Activated B cell treated with CpG ODN at 0.5 μM for 24 hours (primary cell): ENCODE results near the gene PAXIP1. TPM values are rescaled to one million over a fixed set of nuclear protein-coding genes. Genes with fewer than 3 reads are reported as not detected.

Experiments
- ATAC-seq: fragments of 200-7000 bp; cut with Tn5 transposase; one replicate; pipeline ENCODE4 v1.10.0; 2021; ENCODE audit warnings: low read depth, mild to moderate bottlenecking, moderate library complexity
- CTCF ChIA-PET: fragments of 350-600 bp; sonication (Branson Sonifier 250); formaldehyde crosslinking; loops from one replicate; lab custom pipeline; 2021; ENCODE audit warnings: antibody characterized with exemption; lab: Charles Lee
- POLR2A ChIA-PET: fragments of 350-600 bp; sonication (Branson Sonifier 250); formaldehyde crosslinking; loops from one replicate; lab custom pipeline; 2021; ENCODE audit warnings: antibody characterized with exemption; lab: Charles Lee
- DNase-seq: peaks from one replicate; pipeline ENCODE4 v3.0.0; 2022
- H3K27ac Mint-ChIP-seq: one replicate; pipeline ENCODE4 v1.8.0; 2020; ENCODE audit warnings: mixed read lengths
- H3K27me3 Mint-ChIP-seq: one replicate; pipeline ENCODE4 v1.8.0; 2021; ENCODE audit warnings: mixed read lengths
- H3K36me3 Mint-ChIP-seq: one replicate; pipeline ENCODE4 v1.8.0; 2021; ENCODE audit warnings: low read depth, mixed read lengths
- H3K4me1 Mint-ChIP-seq: one replicate; pipeline ENCODE4 v1.8.0; 2021; ENCODE audit warnings: mixed read lengths
- H3K4me3 Mint-ChIP-seq: one replicate; pipeline ENCODE4 v1.8.0; 2020; ENCODE audit warnings: mild to moderate bottlenecking, mixed read lengths
- H3K9me3 Mint-ChIP-seq: one replicate; pipeline ENCODE4 v1.8.0; 2020; ENCODE audit warnings: mixed read lengths
- intact Hi-C: fragments of 100-400 bp; cut with micrococcal nuclease; formaldehyde crosslinking; loops from one replicate; pipeline ENCODE4 v1.15.1; 2024
- total RNA-seq: library from RNA; stranded (reverse); gene quantifications from 2 replicates; pipeline ENCODE4 v1.2.3, GENCODE V29; 2022
- TF ChIP-seq, protein P1 (sequence below): fragments of 200-600 bp; IDR thresholded peaks from one replicate; pipeline ENCODE4 v1.8.0; 2022; ENCODE audit warnings: antibody characterized with exemption, mild to moderate bottlenecking

PAXIP1 gene
- total RNA-seq, 1 donor from 2014 or later, result 15.2 TPM

- no peak for DNase-seq
- Mint-ChIP-seq H3K4me1 (no peaks in the 10 kb centered on the region), H3K36me3 (no peaks in the 10 kb centered on the region), H3K27ac (no peak overlapping the region), H3K9me3 (peaks cover 6% of the 10 kb centered on the region), H3K4me3 (no peak overlapping the region), H3K27me3 (peaks cover 10% of the 10 kb centered on the region)
- TF ChIP-seq, protein P1, sequence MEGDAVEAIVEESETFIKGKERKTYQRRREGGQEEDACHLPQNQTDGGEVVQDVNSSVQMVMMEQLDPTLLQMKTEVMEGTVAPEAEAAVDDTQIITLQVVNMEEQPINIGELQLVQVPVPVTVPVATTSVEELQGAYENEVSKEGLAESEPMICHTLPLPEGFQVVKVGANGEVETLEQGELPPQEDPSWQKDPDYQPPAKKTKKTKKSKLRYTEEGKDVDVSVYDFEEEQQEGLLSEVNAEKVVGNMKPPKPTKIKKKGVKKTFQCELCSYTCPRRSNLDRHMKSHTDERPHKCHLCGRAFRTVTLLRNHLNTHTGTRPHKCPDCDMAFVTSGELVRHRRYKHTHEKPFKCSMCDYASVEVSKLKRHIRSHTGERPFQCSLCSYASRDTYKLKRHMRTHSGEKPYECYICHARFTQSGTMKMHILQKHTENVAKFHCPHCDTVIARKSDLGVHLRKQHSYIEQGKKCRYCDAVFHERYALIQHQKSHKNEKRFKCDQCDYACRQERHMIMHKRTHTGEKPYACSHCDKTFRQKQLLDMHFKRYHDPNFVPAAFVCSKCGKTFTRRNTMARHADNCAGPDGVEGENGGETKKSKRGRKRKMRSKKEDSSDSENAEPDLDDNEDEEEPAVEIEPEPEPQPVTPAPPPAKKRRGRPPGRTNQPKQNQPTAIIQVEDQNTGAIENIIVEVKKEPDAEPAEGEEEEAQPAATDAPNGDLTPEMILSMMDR, result no peak
- intact Hi-C loops, result no loop called here
- no peak for ATAC-seq
- CTCF ChIA-PET, result no interaction called here
- POLR2A ChIA-PET, result no interaction called here
Measured at GRCh38 chr7:154907651-154908620, 95.0 kb downstream of the PAXIP1 start.

DNA sequence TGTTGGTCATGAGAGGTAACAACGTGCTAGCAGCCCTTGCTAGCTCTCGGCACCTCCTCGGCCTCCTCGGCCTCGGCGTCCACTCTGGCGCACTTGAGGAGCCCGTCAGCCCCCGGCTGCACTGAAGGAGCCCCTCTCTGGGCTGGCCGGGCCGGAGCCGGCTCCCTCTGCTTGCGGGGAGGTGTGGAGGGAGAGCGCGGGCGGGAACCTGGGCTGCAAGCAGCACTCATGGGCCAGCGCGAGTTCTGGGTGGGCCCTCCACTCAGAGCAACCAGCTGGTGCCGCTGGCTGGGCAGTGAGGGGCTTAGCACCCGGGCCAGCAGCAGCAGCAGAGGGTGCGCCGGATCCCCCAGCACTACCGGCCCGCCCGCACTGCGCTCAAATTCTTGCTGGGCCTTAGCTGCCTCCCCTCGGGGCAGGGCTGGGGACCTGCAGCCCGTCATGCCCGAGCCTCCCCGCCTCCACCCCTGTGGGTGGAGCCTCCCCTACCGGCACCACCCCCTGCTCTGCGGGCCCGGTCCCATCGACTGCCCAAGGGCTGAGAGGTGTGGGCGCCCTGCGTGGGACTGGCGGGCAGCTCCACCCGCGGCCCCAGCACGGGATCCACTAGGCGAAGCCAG lies 96.1 kb downstream of the PAXIP1 start:
- H3K36me3 Mint-ChIP-seq, result no peaks in the 10 kb centered on the region
- intact Hi-C loops, result no loop called here
- POLR2A ChIA-PET, result no interaction called here

DNA sequence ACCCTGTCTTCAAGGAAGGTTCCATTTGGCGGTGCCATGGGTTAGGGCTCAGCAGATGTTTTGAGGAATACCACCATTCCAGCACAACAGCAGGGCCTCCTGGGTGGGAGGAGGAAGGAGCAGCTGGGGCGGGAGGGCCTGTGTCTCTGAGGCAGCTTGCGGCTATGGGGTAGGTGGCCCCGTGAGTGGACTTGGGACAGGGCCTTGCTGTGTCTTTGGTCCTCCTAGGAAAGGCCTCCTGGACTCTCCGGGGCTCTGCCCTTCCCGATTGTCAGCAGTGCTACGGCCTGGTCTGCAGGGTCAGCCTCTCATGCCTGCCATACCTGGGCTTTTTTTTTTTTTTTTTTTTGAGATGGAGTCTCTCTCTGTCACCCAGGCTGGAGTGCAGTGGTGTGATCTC lies 96.7 kb downstream of the PAXIP1 start:
- CTCF ChIA-PET, result no interaction called here

More for the DNA sequence above, 96.1 kb downstream of the PAXIP1 start:
- Mint-ChIP-seq H3K4me1 (no peaks in the 10 kb centered on the region), H3K27me3 (peaks cover 10% of the 10 kb centered on the region), H3K27ac (no peak overlapping the region), H3K4me3 (no peak overlapping the region), H3K9me3 (peaks cover 6% of the 10 kb centered on the region)
- ATAC-seq (no peak), DNase-seq (no peak)
- TF ChIP-seq, protein P1, result no peak
- CTCF ChIA-PET, result no interaction called here

DNA sequence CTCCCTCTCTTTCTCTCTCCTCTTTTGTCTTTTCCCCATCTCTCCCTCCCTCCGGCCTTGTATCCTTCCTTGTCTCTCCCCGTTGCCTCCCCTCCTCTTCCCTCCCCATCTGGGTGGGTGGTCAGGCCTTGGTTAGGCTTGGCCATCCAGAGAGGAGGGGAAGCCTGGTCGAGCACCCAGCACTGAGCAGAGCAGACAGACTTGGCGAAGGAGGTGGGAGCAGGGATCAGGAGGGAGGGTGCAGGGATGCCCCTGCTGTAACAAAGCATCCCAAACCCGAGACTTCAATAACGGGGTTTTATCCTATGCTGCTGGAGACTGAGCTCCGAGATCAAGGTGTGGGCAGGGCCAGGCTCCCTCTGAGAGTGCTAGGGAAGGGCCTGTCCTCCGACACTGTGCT lies 97.3 kb downstream of the PAXIP1 start:
- CTCF ChIA-PET, result no interaction called here
- no peaks in the 10 kb centered on the region for H3K36me3 Mint-ChIP-seq
- TF ChIP-seq, protein P1, result no peak
- POLR2A ChIA-PET, result no interaction called here
- H3K9me3 Mint-ChIP-seq, result no peaks in the 10 kb centered on the region
- no peak overlapping the region for H3K27ac Mint-ChIP-seq
- ATAC-seq (no peak), DNase-seq (no peak)
- H3K27me3 Mint-ChIP-seq, result peaks cover 2% of the 10 kb centered on the region
- no peak overlapping the region for H3K4me3 Mint-ChIP-seq
- no peaks in the 10 kb centered on the region for H3K4me1 Mint-ChIP-seq
- intact Hi-C loops, result no loop called here

More for the DNA sequence above, 96.7 kb downstream of the PAXIP1 start:
- ATAC-seq (no peak), DNase-seq (no peak)
- peaks cover 3% of the 10 kb centered on the region for H3K9me3 Mint-ChIP-seq
- no peak overlapping the region for H3K27ac Mint-ChIP-seq
- POLR2A ChIA-PET, result no interaction called here
- intact Hi-C loops, result no loop called here
- peaks cover 8% of the 10 kb centered on the region for H3K27me3 Mint-ChIP-seq
- H3K4me1 Mint-ChIP-seq, result no peaks in the 10 kb centered on the region
- H3K36me3 Mint-ChIP-seq, result no peaks in the 10 kb centered on the region
- TF ChIP-seq, protein P1, result no peak
- H3K4me3 Mint-ChIP-seq, result no peak overlapping the region

DNA sequence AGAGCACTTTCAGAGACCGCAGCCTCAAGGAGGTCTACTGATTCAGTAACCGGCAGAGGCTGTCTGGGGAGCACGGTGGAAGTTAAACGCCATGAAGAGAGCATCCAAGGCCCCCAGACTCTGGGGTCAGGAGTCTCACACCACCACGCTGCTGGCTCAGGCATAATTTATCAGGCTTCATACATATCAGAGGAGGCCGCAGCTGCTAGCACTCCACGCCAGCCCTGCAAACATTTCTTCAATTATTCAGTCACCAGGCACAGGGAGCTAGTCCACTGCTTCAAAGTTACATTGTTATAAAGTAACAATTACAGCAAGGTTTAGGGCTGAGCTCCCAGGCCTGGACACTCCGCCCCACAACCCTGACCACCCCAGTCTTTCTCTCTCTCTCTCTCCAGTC lies 97.8 kb downstream of the PAXIP1 start:
- Mint-ChIP-seq H3K4me3 (no peak overlapping the region), H3K27me3 (peaks cover 2% of the 10 kb centered on the region), H3K36me3 (no peaks in the 10 kb centered on the region), H3K4me1 (no peaks in the 10 kb centered on the region), H3K27ac (no peak overlapping the region), H3K9me3 (no peaks in the 10 kb centered on the region)
- ATAC-seq, result no peak
- no peak for DNase-seq
- intact Hi-C loops, result no loop called here
- ChIA-PET POLR2A (no interaction called here), CTCF (no interaction called here)
- TF ChIP-seq, protein P1, result no peak
